Testis (tissue), 2 donors: ENCODE measurements around the gene KCNJ5.

Experiments used
- POLR2A ChIP-seq: fragments of 450-650 bp; IDR thresholded peaks from one replicate; pipeline ENCODE4 v1.6.1; 2017; ENCODE audit warnings: antibody characterized with exemption, mild to moderate bottlenecking, moderate library complexity
- TF ChIP-seq, protein P1 (sequence below), 3 experiments: fragments of 450-650 bp in 2 of 3; fragments of 200-600 bp in 1 of 3; sonication (generic) in 1 of 3; IDR thresholded peaks; one replicate each; pipeline ENCODE4 v1.5.1; 2016 to 2019; ENCODE audit warnings: antibody characterized with exemption in 3 of 3, mild to moderate bottlenecking in 2 of 3, moderate library complexity in 1 of 3

DNA sequence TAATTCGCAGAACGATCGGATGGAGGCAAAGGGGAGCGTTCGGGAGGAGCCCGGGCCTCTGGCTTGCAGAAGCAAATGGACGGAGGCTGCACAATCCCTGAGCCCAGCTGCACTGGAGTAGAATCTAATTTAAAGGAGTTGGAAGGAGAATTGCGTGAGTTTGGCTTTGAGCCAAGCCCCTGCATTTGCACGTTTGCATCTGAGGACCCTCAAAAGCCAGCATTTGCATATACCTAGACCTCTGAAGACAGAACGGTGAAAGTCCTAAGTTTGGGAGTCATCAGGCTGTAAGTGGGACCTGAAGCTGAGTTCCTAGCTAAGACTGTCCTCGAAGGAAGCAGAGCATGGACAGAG lies 35.9 kb downstream of the KCNJ5 start:
- TF ChIP-seq, protein P1, sequence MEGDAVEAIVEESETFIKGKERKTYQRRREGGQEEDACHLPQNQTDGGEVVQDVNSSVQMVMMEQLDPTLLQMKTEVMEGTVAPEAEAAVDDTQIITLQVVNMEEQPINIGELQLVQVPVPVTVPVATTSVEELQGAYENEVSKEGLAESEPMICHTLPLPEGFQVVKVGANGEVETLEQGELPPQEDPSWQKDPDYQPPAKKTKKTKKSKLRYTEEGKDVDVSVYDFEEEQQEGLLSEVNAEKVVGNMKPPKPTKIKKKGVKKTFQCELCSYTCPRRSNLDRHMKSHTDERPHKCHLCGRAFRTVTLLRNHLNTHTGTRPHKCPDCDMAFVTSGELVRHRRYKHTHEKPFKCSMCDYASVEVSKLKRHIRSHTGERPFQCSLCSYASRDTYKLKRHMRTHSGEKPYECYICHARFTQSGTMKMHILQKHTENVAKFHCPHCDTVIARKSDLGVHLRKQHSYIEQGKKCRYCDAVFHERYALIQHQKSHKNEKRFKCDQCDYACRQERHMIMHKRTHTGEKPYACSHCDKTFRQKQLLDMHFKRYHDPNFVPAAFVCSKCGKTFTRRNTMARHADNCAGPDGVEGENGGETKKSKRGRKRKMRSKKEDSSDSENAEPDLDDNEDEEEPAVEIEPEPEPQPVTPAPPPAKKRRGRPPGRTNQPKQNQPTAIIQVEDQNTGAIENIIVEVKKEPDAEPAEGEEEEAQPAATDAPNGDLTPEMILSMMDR (IDR thresholded peaks at IDR 0.05), result no peak
- no peak for TF ChIP-seq POLR2A
